Esophagus muscularis mucosa (tissue), 4 donors: ENCODE data around the gene TEX52. TPM values are rescaled to one million over a fixed set of nuclear protein-coding genes. Genes with fewer than 3 reads are reported as not detected.
A peak's percentile ranks its signal among the peaks of the same experiment; 100 is the strongest.

ENCODE experiments used
- DNase-seq: peaks from one replicate; pipeline ENCODE4 v3.0.0-alpha.2; 2017; ENCODE audit errors: extremely low spot score
- H3K27ac ChIP-seq, 4 donors: fragments of 200-600 bp; sonication (generic); replicated peaks in 1 of 4; 1 replicate in 3 of 4; 2 replicates in 1 of 4; pipeline ENCODE4 v1.5.1; 2016 to 2019; ENCODE audit warnings: mild to moderate bottlenecking in 1 of 4
- H3K27me3 ChIP-seq, 4 donors: fragments of 200-600 bp; sonication (generic); one replicate each; pipeline versions ENCODE4 v1.5.1 to v1.6.0; 2016 to 2019
- H3K36me3 ChIP-seq, 4 donors: fragments of 200-600 bp; sonication (generic); one replicate each; pipeline ENCODE4 v1.5.1; 2016 to 2019
- H3K4me1 ChIP-seq, 4 donors: fragments of 200-600 bp; sonication (generic); one replicate each; pipeline ENCODE4 v1.5.1; 2016 to 2019
- H3K4me3 ChIP-seq, 4 donors: fragments of 200-600 bp; sonication (generic); 1 replicate in 2 of 4; 2 replicates in 2 of 4; pipeline ENCODE4 v1.5.1; 2016 to 2019; ENCODE audit warnings: mild to moderate bottlenecking in 4 of 4, moderate library complexity in 1 of 4
- H3K9me3 ChIP-seq, 4 donors: fragments of 200-600 bp; sonication (generic); 1 replicate in 3 of 4; 2 replicates in 1 of 4; pipeline ENCODE4 v1.5.1; 2016 to 2019
- EP300 ChIP-seq: sonication (generic); formaldehyde crosslinking; IDR thresholded peaks from one replicate; pipeline ENCODE4 v1.6.1; 2017; ENCODE audit warnings: antibody characterized with exemption
- POLR2A ChIP-seq: fragments of 450-650 bp; IDR thresholded peaks from one replicate; pipeline ENCODE4 v1.6.1; 2017; ENCODE audit warnings: antibody characterized with exemption, moderate library complexity, mild to moderate bottlenecking, low read depth
- POLR2AphosphoS5 ChIP-seq, 2 donors: sonication (generic); formaldehyde crosslinking; IDR thresholded peaks; one replicate each; pipeline ENCODE4 v1.6.1; 2017; ENCODE audit warnings: antibody characterized with exemption in 2 of 2
- WGBS: methylation state at CpG from one replicate; pipeline ENCODE4 v1.1.5; 2018; 5-methylcytosine and 5-hydroxymethylcytosine counted together
- intact Hi-C: fragments of 100-400 bp; cut with DNase I; formaldehyde crosslinking; loops from one replicate; pipeline ENCODE4 v1.15.1; 2023
- total RNA-seq, 4 donors: library from RNA; depleted of rRNA; stranded (reverse); fragments of >200 nt; gene quantifications; one replicate each; pipeline versions ENCODE4 v1.1.0 to v1.2.1, GENCODE V29; 2016
- TF ChIP-seq, protein P1 (sequence below), 3 experiments: fragments of 200-600 bp in 2 of 3; fragments of 450-650 bp in 1 of 3; sonication (generic) in 2 of 3; IDR thresholded peaks; one replicate each; pipeline ENCODE4 v1.5.1; 2017 to 2019; ENCODE audit warnings: antibody characterized with exemption in 3 of 3, mild to moderate bottlenecking in 2 of 3, moderate library complexity in 1 of 3

TEX52 gene
- total RNA-seq, 4 donors from 2014 or later = not detected

DNA sequence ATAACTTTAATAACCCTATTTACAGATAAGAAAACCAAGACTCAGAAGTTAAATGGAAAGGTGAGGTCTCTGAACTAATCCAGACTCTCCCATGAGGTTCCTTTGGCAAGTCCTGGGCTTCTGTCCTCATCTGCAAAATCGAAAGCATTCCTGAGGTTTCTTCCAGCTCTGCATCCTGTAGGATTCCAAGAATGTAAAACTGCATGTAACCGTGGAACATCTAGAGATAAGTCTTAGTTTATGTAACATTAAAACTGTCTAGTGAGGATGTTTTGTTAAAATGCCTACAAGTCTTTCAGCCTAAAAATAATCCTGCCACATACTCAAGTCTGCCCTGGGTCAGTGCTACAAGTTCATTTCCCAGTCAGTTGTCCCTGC lies 51.7 kb downstream of the TEX52 start:
- intact Hi-C loops = no loop called here
- 33% methylated on average over 2 of the region's 2 CpGs for WGBS
- Histone ChIP-seq H3K4me3 (no peak overlapping the region), H3K4me1 (peaks cover 20 to 24% (median 23%) of the 10 kb centered on the region in 4 donors), H3K9me3 (no peaks in the 10 kb centered on the region), H3K27ac (peak overlapping the region in 1 of 4 donors; percentile 3), H3K27me3 (no peaks in the 10 kb centered on the region), H3K36me3 (peaks cover 37 to 63% (median 58%) of the 10 kb centered on the region in 4 donors)
- TF ChIP-seq POLR2A (no peak), POLR2AphosphoS5 (IDR thresholded peaks at IDR 0.05) (no peak), EP300 (no peak)
- TF ChIP-seq, protein P1, sequence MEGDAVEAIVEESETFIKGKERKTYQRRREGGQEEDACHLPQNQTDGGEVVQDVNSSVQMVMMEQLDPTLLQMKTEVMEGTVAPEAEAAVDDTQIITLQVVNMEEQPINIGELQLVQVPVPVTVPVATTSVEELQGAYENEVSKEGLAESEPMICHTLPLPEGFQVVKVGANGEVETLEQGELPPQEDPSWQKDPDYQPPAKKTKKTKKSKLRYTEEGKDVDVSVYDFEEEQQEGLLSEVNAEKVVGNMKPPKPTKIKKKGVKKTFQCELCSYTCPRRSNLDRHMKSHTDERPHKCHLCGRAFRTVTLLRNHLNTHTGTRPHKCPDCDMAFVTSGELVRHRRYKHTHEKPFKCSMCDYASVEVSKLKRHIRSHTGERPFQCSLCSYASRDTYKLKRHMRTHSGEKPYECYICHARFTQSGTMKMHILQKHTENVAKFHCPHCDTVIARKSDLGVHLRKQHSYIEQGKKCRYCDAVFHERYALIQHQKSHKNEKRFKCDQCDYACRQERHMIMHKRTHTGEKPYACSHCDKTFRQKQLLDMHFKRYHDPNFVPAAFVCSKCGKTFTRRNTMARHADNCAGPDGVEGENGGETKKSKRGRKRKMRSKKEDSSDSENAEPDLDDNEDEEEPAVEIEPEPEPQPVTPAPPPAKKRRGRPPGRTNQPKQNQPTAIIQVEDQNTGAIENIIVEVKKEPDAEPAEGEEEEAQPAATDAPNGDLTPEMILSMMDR (IDR thresholded peaks at IDR 0.05) = no peak
- DNase-seq = no peak

DNA sequence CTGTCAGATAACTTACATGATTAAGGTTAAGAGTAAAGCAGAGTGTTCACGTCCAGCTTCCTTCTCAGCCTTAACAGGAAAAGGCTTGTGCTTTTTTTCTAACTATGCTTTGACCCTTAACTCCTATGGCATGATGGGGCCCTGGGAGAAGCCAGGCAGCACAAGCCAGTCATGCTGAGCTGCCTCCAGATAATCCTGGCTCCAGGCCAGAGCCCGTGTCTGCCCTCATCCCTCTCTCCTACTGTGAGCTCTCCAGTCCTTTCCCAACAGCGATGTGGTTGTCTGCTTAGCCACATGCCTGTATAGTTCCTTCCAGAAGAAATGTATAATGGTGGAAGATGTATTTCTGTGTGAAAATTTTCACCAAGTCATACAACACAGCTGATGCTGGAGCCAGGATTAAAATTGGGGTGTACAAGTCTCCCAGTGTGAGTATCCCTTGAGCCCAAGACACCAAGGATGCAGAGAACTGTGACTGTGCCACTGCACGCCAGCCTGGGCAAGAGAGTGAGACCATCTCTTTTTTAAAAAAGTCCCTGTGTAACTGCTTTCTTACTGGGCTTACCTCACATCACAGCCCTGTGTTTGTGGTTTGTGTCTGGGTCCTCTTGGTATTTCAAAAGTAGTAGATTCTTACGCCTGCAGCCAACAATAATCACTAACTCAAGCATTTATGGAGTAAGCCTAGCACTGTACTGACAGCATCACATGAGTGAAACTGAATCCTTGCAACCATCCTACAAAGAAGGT lies 52.3 kb downstream of the TEX52 start:
- Histone ChIP-seq H3K9me3 (no peaks in the 10 kb centered on the region), H3K27ac (peak overlapping the region in 3 of 4 donors; percentile 3 to 36 (median 13)), H3K4me3 (no peak overlapping the region), H3K27me3 (no peaks in the 10 kb centered on the region), H3K4me1 (peaks cover 20 to 29% (median 23%) of the 10 kb centered on the region in 4 donors), H3K36me3 (peaks cover 42 to 69% (median 63%) of the 10 kb centered on the region in 4 donors)
- 51% methylated on average over 5 of the region's 5 CpGs for WGBS
- no peak for DNase-seq
- intact Hi-C loops = no loop called here
- TF ChIP-seq EP300 (no peak), POLR2AphosphoS5 (IDR thresholded peaks at IDR 0.05) (no peak), POLR2A (no peak)
- TF ChIP-seq, protein P1 (IDR thresholded peaks at IDR 0.05) = no peak

DNA sequence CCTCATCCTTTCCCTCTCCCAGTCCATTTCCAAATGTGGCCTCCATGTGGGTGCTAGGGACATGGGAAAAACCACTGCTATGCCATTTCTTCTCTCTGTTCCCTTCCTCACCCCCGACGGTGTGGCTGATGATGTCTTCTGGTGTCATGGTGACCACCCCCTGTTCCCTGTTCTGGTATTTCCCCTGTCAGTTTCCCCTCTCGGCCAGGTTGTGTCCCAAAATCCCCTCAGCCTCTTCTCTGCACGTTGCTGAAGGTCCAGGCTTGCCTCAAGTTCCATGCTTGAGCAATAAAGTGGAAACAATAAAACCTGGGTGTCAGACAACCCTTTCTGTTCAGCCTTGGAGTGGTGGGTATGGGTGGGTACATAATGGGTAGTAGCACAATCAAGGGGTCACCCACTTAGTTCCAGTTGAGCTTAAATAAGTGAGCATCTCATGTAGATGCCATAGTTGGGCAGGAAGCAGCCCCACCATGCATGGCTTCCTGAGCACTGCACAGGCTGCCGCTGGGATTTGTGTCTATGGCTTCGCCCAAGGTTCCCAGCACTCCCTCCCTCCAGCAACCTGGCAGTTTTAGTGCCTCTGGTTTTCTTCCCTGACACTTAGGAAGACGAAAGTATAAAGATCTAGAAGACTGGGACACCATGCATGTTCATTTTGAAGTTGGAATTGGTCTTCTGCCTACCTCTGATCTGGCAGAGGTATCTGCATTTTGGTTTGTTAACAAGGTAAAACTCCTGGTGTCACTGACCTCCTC lies 53.0 kb downstream of the TEX52 start:
- intact Hi-C loops = no loop called here
- TF ChIP-seq, protein P1 (IDR thresholded peaks at IDR 0.05) = no peak
- TF ChIP-seq EP300 (no peak), POLR2AphosphoS5 (IDR thresholded peaks at IDR 0.05) (no peak), POLR2A (no peak)
- no peaks in the 10 kb centered on the region for H3K9me3 ChIP-seq
- H3K27ac ChIP-seq = peak overlapping the region in 3 of 4 donors; percentile 13 to 36 (median 28)
- no peak for DNase-seq
- 86% methylated on average over 7 of the region's 7 CpGs for WGBS
- peaks cover 20 to 29% (median 24%) of the 10 kb centered on the region in 4 donors for H3K4me1 ChIP-seq
- H3K36me3 ChIP-seq = peaks cover 49 to 76% (median 71%) of the 10 kb centered on the region in 4 donors
- H3K27me3 ChIP-seq = no peaks in the 10 kb centered on the region
- no peak overlapping the region for H3K4me3 ChIP-seq

DNA sequence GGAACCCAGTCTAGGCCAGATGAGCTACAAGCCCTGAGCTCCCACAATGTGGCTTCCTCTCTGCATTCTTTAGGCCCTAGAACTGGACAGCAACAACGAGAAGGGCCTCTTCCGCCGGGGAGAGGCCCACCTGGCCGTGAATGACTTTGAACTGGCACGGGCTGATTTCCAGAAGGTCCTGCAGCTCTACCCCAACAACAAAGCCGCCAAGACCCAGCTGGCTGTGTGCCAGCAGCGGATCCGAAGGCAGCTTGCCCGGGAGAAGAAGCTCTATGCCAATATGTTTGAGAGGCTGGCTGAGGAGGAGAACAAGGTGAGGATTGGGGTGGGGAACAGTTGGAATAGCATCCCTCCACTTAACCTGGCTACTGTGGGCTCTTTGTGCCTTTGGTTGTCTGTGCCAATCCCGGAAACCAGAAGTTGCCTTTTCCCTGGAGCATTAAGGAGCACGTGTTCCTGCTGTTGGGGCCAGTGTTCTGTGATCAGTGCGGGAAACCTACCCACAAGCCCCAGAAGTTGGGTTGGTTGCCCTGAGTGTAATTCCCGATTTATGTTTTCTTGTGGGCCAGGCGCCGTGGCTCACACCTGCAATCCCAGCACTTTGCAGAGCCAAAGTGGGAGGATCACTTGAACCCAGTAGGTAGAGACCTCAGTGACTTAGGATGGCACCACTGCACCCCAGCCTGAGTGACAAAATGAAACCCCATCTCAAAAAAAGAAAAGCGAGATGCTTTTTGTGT lies 55.6 kb downstream of the TEX52 start:
- Histone ChIP-seq H3K27me3 (no peaks in the 10 kb centered on the region), H3K4me1 (peaks cover 39 to 50% (median 45%) of the 10 kb centered on the region in 4 donors), H3K9me3 (no peaks in the 10 kb centered on the region), H3K27ac (no peak overlapping the region), H3K36me3 (peaks cover 61 to 91% (median 88%) of the 10 kb centered on the region in 4 donors), H3K4me3 (no peak overlapping the region)
- 78% methylated on average over 16 of the region's 16 CpGs for WGBS
- no peak for DNase-seq
- TF ChIP-seq POLR2A (no peak), EP300 (no peak), POLR2AphosphoS5 (IDR thresholded peaks at IDR 0.05) (no peak)
- TF ChIP-seq, protein P1 (IDR thresholded peaks at IDR 0.05) = no peak
- intact Hi-C loops = no loop called here
